Measurements from ENCODE around the gene KIF26A.

Gene KIF26A

GRCh38 chr14:104138098-104138717, at the start of gene KIF26A:
TSS of gene KIF26A (plus strand) at chr14:104138587. CDS start at chr14:104138723, 136 bp downstream.
- H3K4me3 ChIP-seq (ENCODE audit: low read length), result no peak within 1 kb of the TSS; the same call in 1 of the 2 replicates

DNA sequence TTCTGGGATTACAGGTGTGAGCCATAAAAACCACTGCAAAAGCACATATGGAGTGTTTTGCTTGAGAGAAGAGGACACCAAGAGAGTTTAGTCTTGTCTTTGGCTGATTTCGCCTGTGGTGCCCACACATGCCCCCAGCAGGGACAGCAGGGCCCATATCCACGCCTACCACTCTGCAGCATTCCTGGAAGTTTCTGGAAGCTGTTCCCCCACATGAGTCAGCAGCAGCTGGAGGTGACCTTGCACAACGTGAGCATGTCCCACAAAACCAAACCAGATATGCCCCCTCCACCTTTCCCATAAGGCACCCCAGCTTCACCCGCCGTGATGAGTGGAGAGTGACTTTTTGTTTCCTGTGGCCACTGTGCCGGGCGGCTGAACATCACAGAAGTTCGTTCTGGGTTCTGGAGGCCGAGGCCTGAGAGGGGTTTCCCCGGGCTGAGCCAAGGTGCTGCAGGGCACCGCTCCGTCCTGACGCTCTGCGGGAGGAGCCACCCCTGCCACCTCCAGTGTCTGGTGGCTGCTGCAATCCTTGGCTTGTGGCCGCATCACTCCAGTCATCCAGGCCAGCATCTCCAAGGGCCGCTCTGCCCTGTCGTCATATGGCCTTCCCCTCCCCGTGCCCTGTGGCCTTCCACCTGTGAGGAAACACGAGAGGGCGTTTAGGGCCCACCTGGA, 48.2 kb upstream of the KIF26A start:
- H3K4me3 ChIP-seq (ENCODE audit: low read length), result no peak overlapping the region
- TF ChIP-seq ZNF274 (IDR thresholded peaks at IDR 0.05; ENCODE audit: low read depth, low read length), result no peak

More at GRCh38 chr14:104138098-104138717, at the start of gene KIF26A:
- no peak for TF ChIP-seq ZNF274 (IDR thresholded peaks at IDR 0.05; ENCODE audit: low read depth, low read length)

- no peak overlapping the region for H3K4me3 ChIP-seq (ENCODE audit: low read length)
- no peak for TF ChIP-seq ZNF274 (IDR thresholded peaks at IDR 0.05; ENCODE audit: low read depth, low read length)
Measured at GRCh38 chr14:104091061-104091926, 47.1 kb upstream of the KIF26A start.

DNA sequence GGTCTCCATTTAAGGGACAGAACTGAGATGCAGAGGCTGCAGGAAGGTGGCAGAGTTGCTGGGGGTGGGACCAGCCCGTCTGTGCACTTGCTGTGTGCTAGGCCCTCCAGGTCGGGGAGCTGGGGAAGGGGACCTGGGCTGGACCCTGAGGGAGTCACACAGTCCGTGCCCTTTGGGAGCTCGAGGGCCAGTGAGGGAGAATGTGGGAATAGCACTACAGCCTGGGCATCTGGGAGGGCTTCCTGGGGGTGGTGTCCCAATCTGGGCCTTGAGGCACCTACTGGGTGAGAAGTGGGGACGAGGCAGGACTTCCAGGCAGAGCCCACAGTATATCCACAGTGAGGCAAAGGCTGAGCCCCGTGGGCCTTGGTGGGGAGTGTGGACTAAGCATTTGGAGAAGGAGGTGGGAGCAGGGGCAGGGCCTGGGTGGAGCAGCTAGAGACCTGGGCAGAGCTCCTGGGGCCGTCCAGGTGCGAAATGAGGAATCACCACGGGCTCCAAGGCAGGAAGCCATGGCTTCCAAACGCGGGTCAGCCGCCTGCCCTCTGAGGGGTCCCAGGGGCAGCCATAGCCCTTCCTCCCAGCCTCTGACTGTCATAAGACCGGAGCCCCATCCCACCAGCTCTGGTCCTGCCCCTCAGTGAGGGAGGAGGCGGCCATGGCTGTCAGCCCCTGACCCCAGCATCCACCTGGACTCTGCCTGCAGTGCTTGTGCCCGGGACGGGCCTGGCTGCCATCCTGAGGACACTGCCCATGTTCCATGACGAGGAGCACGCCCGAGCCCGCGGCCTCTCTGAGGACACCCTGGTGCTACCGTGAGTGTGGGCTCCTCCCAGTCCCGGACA, 46.2 kb upstream of the KIF26A start:
- TF ChIP-seq ZNF274 (IDR thresholded peaks at IDR 0.05; ENCODE audit: low read depth, low read length), result no peak
- no peak overlapping the region for H3K4me3 ChIP-seq (ENCODE audit: low read length)

GRCh38 chr14:104092931-104093365, 45.4 kb upstream of the KIF26A start:
- no peak for TF ChIP-seq ZNF274 (IDR thresholded peaks at IDR 0.05; ENCODE audit: low read depth, low read length)
- no peak overlapping the region for H3K4me3 ChIP-seq (ENCODE audit: low read length)

GRCh38 chr14:104093366-104094055, 44.9 kb upstream of the KIF26A start:
- TF ChIP-seq ZNF274 (IDR thresholded peaks at IDR 0.05; ENCODE audit: low read depth, low read length), result no peak
- no peak overlapping the region for H3K4me3 ChIP-seq (ENCODE audit: low read length)

- no peak overlapping the region for H3K4me3 ChIP-seq (ENCODE audit: low read length)
Measured at GRCh38 chr14:104094056-104094708, 44.2 kb upstream of the KIF26A start.

GRCh38 chr14:104094709-104095425, 43.5 kb upstream of the KIF26A start:
- H3K4me3 ChIP-seq (ENCODE audit: low read length), result no peak overlapping the region

More at GRCh38 chr14:104094056-104094708, 44.2 kb upstream of the KIF26A start:
- TF ChIP-seq ZNF274 (IDR thresholded peaks at IDR 0.05; ENCODE audit: low read depth, low read length), result no peak

GRCh38 chr14:104095426-104096310, 42.7 kb upstream of the KIF26A start:
- TF ChIP-seq ZNF274 (IDR thresholded peaks at IDR 0.05; ENCODE audit: low read depth, low read length), result no peak
- no peak overlapping the region for H3K4me3 ChIP-seq (ENCODE audit: low read length)

More at GRCh38 chr14:104094709-104095425, 43.5 kb upstream of the KIF26A start:
- TF ChIP-seq ZNF274 (IDR thresholded peaks at IDR 0.05; ENCODE audit: low read depth, low read length), result no peak

DNA sequence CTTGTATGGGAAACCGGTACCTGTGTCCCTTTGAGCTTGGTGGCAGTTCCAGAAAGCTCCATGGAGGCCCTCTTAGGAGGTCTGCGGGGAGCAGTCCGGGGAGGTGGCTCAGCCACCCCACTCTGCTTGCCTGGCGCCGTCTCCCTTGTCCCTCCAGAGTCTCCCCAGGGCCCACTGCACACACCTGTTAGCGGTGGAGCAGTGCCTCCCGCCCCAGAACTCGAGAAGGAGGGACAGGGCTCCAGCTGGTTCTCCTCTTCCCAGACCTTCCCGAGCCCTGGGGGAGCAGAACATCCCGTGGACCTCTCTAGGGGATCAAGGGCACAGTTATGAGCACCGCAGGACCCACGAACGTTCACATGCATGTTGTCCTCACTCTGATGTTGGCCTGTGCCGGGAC, 42.1 kb upstream of the KIF26A start:
- TF ChIP-seq ZNF274 (IDR thresholded peaks at IDR 0.05; ENCODE audit: low read depth, low read length), result no peak

More for the DNA sequence above, 42.1 kb upstream of the KIF26A start:
- no peak overlapping the region for H3K4me3 ChIP-seq (ENCODE audit: low read length)
